Hepatocyte (in vitro differentiated cells): Measurements from ENCODE around the gene LUZP4.

Experiments
- CTCF ChIP-seq: fragments of 200-600 bp; sonication (generic); IDR thresholded peaks from 2 replicates; pipeline ENCODE4 v1.5.1; 2016; ENCODE audit warnings: antibody characterized with exemption, mild to moderate bottlenecking; ENCODE audit not compliant: poor library complexity
- EZH2 ChIP-seq: fragments of 200-600 bp; sonication (generic); IDR thresholded peaks from 2 replicates; pipeline ENCODE4 v1.6.1; 2016; ENCODE audit warnings: antibody characterized with exemption, mild to moderate bottlenecking, borderline replicate concordance
- EZH2phosphoT487 ChIP-seq: fragments of 200-600 bp; sonication (generic); IDR thresholded peaks from one replicate; pipeline ENCODE4 v1.6.1; 2018; ENCODE audit warnings: antibody characterized with exemption, mild to moderate bottlenecking, low read depth, moderate library complexity; ENCODE audit not compliant: unreplicated experiment, severe bottlenecking

GRCh38 chrX:115337491-115338144, 48.1 kb downstream of the LUZP4 start:
- TF ChIP-seq CTCF = no peak
- TF ChIP-seq EZH2 = no peak
- TF ChIP-seq EZH2phosphoT487 = no peak
